Measurements from ENCODE around the gene CYP2C19. TPM values are rescaled to one million over a fixed set of nuclear protein-coding genes. Genes with fewer than 3 reads are reported as not detected.
"Not testable (repeated sequence)": the region's sequence is repeated elsewhere in the genome, so short reads cannot be mapped to it uniquely, and the experiment has no call there.

CYP2C19 gene
- total RNA-seq, 4 donors from 2014 or later, result not detected

GRCh38 chr10:94890264-94891022 is 128.0 kb downstream of the CYP2C19 start:
- WGBS, 2 donors, result 77 to 83% methylated on average over 4 of the region's 4 CpGs
- no peaks in the 10 kb centered on the region for H3K4me1 ChIP-seq
- no peak for DNase-seq (ENCODE audit: low spot score in 2 of 2)

GRCh38 chr10:94898414-94898813 is 135.9 kb downstream of the CYP2C19 start:
- not testable (repeated sequence) for H3K4me1 ChIP-seq; H3K27me3 ChIP-seq; H3K4me3 ChIP-seq; H3K36me3 ChIP-seq; H3K9me3 ChIP-seq; H3K27ac ChIP-seq; DNase-seq (ENCODE audit: low spot score in 2 of 2)
- WGBS, 2 donors, result 68 to 73% methylated on average over 7 of the region's 7 CpGs

More at GRCh38 chr10:94890264-94891022, 128.0 kb downstream of the CYP2C19 start:
- Histone ChIP-seq H3K36me3 (no peaks in the 10 kb centered on the region), H3K27me3 (no peaks in the 10 kb centered on the region), H3K4me3 (no peak overlapping the region), H3K27ac (no peak overlapping the region), H3K9me3 (peaks cover 0 to 7% (median 0%) of the 10 kb centered on the region in 4 donors)
- no peak for TF ChIP-seq EP300 (IDR thresholded peaks at IDR 0.05)
- no peak for TF ChIP-seq POLR2A (IDR thresholded peaks at IDR 0.05)
- no peak for TF ChIP-seq CTCF (IDR thresholded peaks at IDR 0.05)

- Histone ChIP-seq H3K4me1 (no peaks in the 10 kb centered on the region), H3K27me3 (no peaks in the 10 kb centered on the region), H3K36me3 (no peaks in the 10 kb centered on the region), H3K9me3 (peaks cover 0 to 16% (median 0%) of the 10 kb centered on the region in 4 donors), H3K4me3 (no peak overlapping the region), H3K27ac (no peak overlapping the region)
- WGBS, 2 donors, result 90 to 97% methylated on average over 1 of the region's 1 CpG
- no peak for TF ChIP-seq EP300 (IDR thresholded peaks at IDR 0.05)
- no peak for TF ChIP-seq POLR2A (IDR thresholded peaks at IDR 0.05)
- TF ChIP-seq CTCF (IDR thresholded peaks at IDR 0.05), result no peak
- DNase-seq (ENCODE audit: low spot score in 2 of 2), result no peak
These were observed 139.6 kb downstream of the CYP2C19 start for GRCh38 chr10:94902080-94902479.

- Histone ChIP-seq H3K9me3 (peaks cover 0 to 21% (median 0%) of the 10 kb centered on the region in 4 donors), H3K27ac (no peak overlapping the region), H3K4me1 (no peaks in the 10 kb centered on the region), H3K4me3 (no peak overlapping the region), H3K27me3 (no peaks in the 10 kb centered on the region), H3K36me3 (no peaks in the 10 kb centered on the region)
- no peak for DNase-seq (ENCODE audit: low spot score in 2 of 2)
- TF ChIP-seq CTCF (IDR thresholded peaks at IDR 0.05) (no peak), POLR2A (IDR thresholded peaks at IDR 0.05) (no peak), EP300 (IDR thresholded peaks at IDR 0.05) (no peak)
- WGBS, 2 donors, result 0% methylated on average over 1 of the region's 1 CpG
These were observed 140.1 kb downstream of the CYP2C19 start for GRCh38 chr10:94902570-94902969.

Other genes starting within 250 kb of the CYP2C19 start
- 10 to 100 TPM in 1 of 4 donors, 1 to 10 TPM in 3; 3.1 to 11.8 (median 5.8) TPM for gene HELLS, start 216.9 kb upstream of the CYP2C19 start, total RNA-seq
- not detected for gene CYP2C18, start 79.0 kb upstream of the CYP2C19 start, total RNA-seq
- gene CYP2C9, start 176.0 kb downstream of the CYP2C19 start, total RNA-seq, result not detected

Data from tibial nerve (tissue), 4 donors.